ENCODE measurements around the gene UBXN10. TPM values are rescaled to one million over a fixed set of nuclear protein-coding genes. Genes with fewer than 3 reads are reported as not detected.

UBXN10 gene
- total RNA-seq, 2 experiments from 2014 or later: 0.22 to 0.44 TPM

DNA sequence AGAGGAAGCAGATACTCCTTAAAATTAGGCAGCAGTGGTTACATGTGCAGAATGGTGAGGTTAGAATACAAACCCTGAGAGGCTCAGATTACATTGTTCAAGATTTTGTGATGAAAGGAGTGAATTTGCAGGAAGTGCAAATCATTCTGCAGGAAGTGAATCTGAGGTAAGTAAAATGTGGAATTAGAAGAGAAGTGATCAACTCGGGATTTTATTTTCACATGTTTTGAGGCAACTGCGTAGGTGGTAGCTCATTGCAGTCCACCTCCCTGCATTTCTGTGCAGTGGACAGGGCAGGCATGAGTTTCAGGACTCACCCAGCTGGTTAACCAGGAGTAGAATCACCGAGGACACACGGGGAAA lies 2.5 kb downstream of the UBXN10 start:
- no peaks in the 10 kb centered on the region for H3K9me3 Mint-ChIP-seq
- Histone ChIP-seq H3K4me3 (ENCODE audit: low read length) (no peak overlapping the region), H3K36me3 (ENCODE audit: insufficient read depth, low read length) (no peaks in the 10 kb centered on the region), H3K9me3 (ENCODE audit: control insufficient read depth in 1 of 2, insufficient read depth in 1 of 2, low read length in 2 of 2) (no peaks in the 10 kb centered on the region), H3K27ac (ENCODE audit: low read depth in 1 of 2, low read length in 2 of 2) (no peak overlapping the region), H3K4me1 (ENCODE audit: insufficient read depth, low read length) (peaks cover 44% of the 10 kb centered on the region), H3K27me3 (ENCODE audit: control insufficient read depth in 1 of 2, insufficient read depth in 2 of 2, low read length in 2 of 2) (no peaks in the 10 kb centered on the region)
- intact Hi-C loops (cut with DNase I, micrococcal nuclease): no loop called here
- no peaks in the 10 kb centered on the region for H3K27me3 Mint-ChIP-seq
- TF ChIP-seq, protein P1, sequence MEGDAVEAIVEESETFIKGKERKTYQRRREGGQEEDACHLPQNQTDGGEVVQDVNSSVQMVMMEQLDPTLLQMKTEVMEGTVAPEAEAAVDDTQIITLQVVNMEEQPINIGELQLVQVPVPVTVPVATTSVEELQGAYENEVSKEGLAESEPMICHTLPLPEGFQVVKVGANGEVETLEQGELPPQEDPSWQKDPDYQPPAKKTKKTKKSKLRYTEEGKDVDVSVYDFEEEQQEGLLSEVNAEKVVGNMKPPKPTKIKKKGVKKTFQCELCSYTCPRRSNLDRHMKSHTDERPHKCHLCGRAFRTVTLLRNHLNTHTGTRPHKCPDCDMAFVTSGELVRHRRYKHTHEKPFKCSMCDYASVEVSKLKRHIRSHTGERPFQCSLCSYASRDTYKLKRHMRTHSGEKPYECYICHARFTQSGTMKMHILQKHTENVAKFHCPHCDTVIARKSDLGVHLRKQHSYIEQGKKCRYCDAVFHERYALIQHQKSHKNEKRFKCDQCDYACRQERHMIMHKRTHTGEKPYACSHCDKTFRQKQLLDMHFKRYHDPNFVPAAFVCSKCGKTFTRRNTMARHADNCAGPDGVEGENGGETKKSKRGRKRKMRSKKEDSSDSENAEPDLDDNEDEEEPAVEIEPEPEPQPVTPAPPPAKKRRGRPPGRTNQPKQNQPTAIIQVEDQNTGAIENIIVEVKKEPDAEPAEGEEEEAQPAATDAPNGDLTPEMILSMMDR (IDR thresholded peaks at IDR 0.05): no peak
- no peak overlapping the region for H3K4me3 Mint-ChIP-seq
- ATAC-seq (ENCODE audit: poor library complexity) (no peak), DNase-seq (no peak)
- peaks cover 45% of the 10 kb centered on the region for H3K4me1 Mint-ChIP-seq (ENCODE audit: low read depth)
- H3K27ac Mint-ChIP-seq: no peak overlapping the region
- ChIA-PET POLR2A (no interaction called here), CTCF (interaction anchor here (1.3 to 1.4 kb wide), 2 partner anchors 24 to 36 kb away, joined by 4 read pairs; no protein-coding TSS in a partner anchor)
- H3K36me3 Mint-ChIP-seq (ENCODE audit: low read depth): no peaks in the 10 kb centered on the region

- Histone ChIP-seq H3K36me3 (ENCODE audit: insufficient read depth, low read length) (no peaks in the 10 kb centered on the region), H3K4me1 (ENCODE audit: insufficient read depth, low read length) (peaks cover 40% of the 10 kb centered on the region), H3K9me3 (ENCODE audit: control insufficient read depth in 1 of 2, insufficient read depth in 1 of 2, low read length in 2 of 2) (no peaks in the 10 kb centered on the region), H3K4me3 (ENCODE audit: low read length) (no peak overlapping the region), H3K27ac (ENCODE audit: low read depth in 1 of 2, low read length in 2 of 2) (no peak overlapping the region), H3K27me3 (ENCODE audit: control insufficient read depth in 1 of 2, insufficient read depth in 2 of 2, low read length in 2 of 2) (no peaks in the 10 kb centered on the region)
- Mint-ChIP-seq H3K9me3 (no peaks in the 10 kb centered on the region), H3K27me3 (no peaks in the 10 kb centered on the region), H3K4me1 (ENCODE audit: low read depth) (peaks cover 36% of the 10 kb centered on the region), H3K4me3 (no peak overlapping the region), H3K36me3 (ENCODE audit: low read depth) (no peaks in the 10 kb centered on the region), H3K27ac (no peak overlapping the region)
- intact Hi-C loops (cut with DNase I, micrococcal nuclease): loop anchor here in 1 of 2 experiments (10.0 kb wide), 1 partner anchor 215 kb away; the partner anchor contains the start of gene PLA2G2A
- CTCF ChIA-PET: no interaction called here
- DNase-seq: no peak
- POLR2A ChIA-PET: no interaction called here
- TF ChIP-seq, protein P1 (IDR thresholded peaks at IDR 0.05): no peak
- ATAC-seq (ENCODE audit: poor library complexity): no peak
Measured at GRCh38 chr1:20189664-20190063, 3.8 kb downstream of the UBXN10 start.

DNA sequence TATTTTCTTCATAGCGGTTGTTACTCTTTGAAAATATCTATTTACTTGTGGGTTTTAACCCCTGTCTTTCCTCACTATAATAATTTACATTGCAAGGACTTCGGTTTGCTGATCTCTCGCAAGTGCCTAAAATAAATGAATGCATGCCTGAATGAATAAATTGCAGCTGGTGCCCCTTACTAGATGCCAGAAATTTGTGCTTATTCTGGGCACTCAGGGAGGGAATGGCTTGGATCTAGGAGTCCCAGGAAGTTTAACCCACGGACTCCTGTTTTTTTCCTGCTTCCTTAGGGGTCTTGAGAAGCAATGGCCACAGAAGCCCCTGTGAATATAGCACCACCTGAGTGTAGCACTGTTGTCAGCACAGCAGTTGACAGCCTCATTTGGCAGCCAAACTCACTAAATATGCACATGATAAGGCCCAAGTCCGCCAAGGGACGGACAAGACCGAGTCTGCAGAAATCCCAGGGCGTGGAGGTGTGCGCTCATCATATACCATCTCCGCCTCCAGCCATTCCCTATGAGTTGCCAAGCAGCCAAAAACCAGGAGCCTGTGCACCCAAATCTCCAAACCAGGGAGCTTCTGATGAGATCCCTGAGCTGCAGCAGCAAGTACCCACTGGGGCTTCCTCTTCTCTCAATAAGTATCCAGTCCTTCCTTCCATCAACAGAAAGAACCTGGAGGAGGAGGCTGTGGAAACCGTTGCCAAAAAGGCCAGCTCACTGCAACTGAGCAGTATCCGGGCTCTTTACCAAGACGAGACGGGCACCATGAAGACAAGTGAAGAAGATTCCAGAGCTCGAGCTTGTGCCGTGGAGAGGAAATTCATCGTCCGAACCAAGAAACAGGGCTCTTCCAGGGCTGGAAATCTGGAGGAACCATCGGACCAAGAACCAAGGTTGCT lies 4.6 kb downstream of the UBXN10 start:
- no peak for ATAC-seq (ENCODE audit: poor library complexity)
- no peak overlapping the region for H3K4me3 Mint-ChIP-seq
- TF ChIP-seq, protein P1 (IDR thresholded peaks at IDR 0.05): no peak

More for the DNA sequence above, 4.6 kb downstream of the UBXN10 start:
- no peaks in the 10 kb centered on the region for H3K36me3 ChIP-seq (ENCODE audit: insufficient read depth, low read length)
- no peak overlapping the region for H3K27ac ChIP-seq (ENCODE audit: low read depth in 1 of 2, low read length in 2 of 2)
- no peaks in the 10 kb centered on the region for H3K27me3 ChIP-seq (ENCODE audit: control insufficient read depth in 1 of 2, insufficient read depth in 2 of 2, low read length in 2 of 2)
- H3K9me3 Mint-ChIP-seq: no peaks in the 10 kb centered on the region
- H3K4me3 ChIP-seq (ENCODE audit: low read length): no peak overlapping the region
- POLR2A ChIA-PET: no interaction called here
- no peak for DNase-seq
- CTCF ChIA-PET: interaction anchor here (1.2 kb wide), 1 partner anchor 16 kb away, joined by 3 read pairs; no protein-coding TSS in a partner anchor
- H3K27me3 Mint-ChIP-seq: peaks cover 5% of the 10 kb centered on the region
- no peaks in the 10 kb centered on the region for H3K9me3 ChIP-seq (ENCODE audit: control insufficient read depth in 1 of 2, insufficient read depth in 1 of 2, low read length in 2 of 2)
- peaks cover 28% of the 10 kb centered on the region for H3K4me1 Mint-ChIP-seq (ENCODE audit: low read depth)
- no peaks in the 10 kb centered on the region for H3K36me3 Mint-ChIP-seq (ENCODE audit: low read depth)
- H3K27ac Mint-ChIP-seq: no peak overlapping the region
- intact Hi-C loops (cut with DNase I, micrococcal nuclease): loop anchor here in 1 of 2 experiments (10.0 kb wide), 1 partner anchor 216 kb away; the partner anchor contains the start of gene PLA2G2A
- H3K4me1 ChIP-seq (ENCODE audit: insufficient read depth, low read length): peaks cover 35% of the 10 kb centered on the region

Measured in CD4-positive, alpha-beta T cell (primary cell).